Endothelial cell of umbilical vein (primary cell): ENCODE results near the gene WARS2. TPM values are rescaled to one million over a fixed set of nuclear protein-coding genes. Genes with fewer than 3 reads are reported as not detected.

Experiments
- BruUV-seq: library from RNA; stranded (reverse); fragments of 400-500 nt; replicated peaks from 2 replicates; lab custom pipeline; 2021; lab: Mats Ljungman, UMichigan
- CTCF ChIA-PET: fragments of 300-600, 350-600 bp; sonication (Branson Sonifier 250); formaldehyde crosslinking; loops from one replicate; lab custom pipeline; 2021; ENCODE audit warnings: antibody characterized with exemption, inconsistent platforms; lab: Charles Lee
- POLR2A ChIA-PET: fragments of 300-600, 350-600 bp; sonication (Branson Sonifier 250); formaldehyde crosslinking; loops from one replicate; lab custom pipeline; 2021; ENCODE audit warnings: antibody characterized with exemption, inconsistent platforms; lab: Charles Lee
- DNase-seq: peaks from one replicate; pipeline ENCODE4 v3.0.0-alpha.2; 2011; ENCODE audit warnings: low read depth, low spot score
- FAIRE-seq: peaks from 2 replicates; lab custom pipeline; 2011; peaks lifted over from hg19 to GRCh38; lab: Jason Lieb, UNC
- H2AFZ ChIP-seq: 2 replicates; pipeline ENCODE4 v1.6.0; 2012; ENCODE audit warnings: low read depth, low read length, control low read depth, inconsistent platforms
- H3K27ac ChIP-seq: 2 replicates; pipeline ENCODE4 v1.5.1; 2011; ENCODE audit warnings: low read depth, mild to moderate bottlenecking, control low read depth, low read length, moderate library complexity; ENCODE audit not compliant: insufficient read depth
- H3K27me3 ChIP-seq, 2 experiments: 2 replicates each; pipeline versions ENCODE4 v1.6.0 to v1.6.1; 2011; ENCODE audit warnings: low read length in 2 of 2, mixed read lengths in 1 of 2; ENCODE audit not compliant: control insufficient read depth in 2 of 2, insufficient read depth in 2 of 2
- H3K36me3 ChIP-seq, 2 experiments: 2 replicates in 1 of 2; 3 replicates in 1 of 2; pipeline ENCODE4 v1.5.1; 2011; ENCODE audit warnings: low read length in 2 of 2, mild to moderate bottlenecking in 1 of 2, moderate library complexity in 1 of 2; ENCODE audit not compliant: control insufficient read depth in 2 of 2, insufficient read depth in 2 of 2; ENCODE audit errors: extremely low read depth in 1 of 2
- H3K4me1 ChIP-seq: 3 replicates; pipeline ENCODE4 v1.5.1; 2011; ENCODE audit warnings: mild to moderate bottlenecking, low read length; ENCODE audit not compliant: control insufficient read depth, insufficient read depth; ENCODE audit errors: extremely low read depth
- H3K4me2 ChIP-seq: 2 replicates; pipeline ENCODE4 v1.6.1; 2011; ENCODE audit warnings: low read length, control low read depth, mixed read lengths; ENCODE audit not compliant: insufficient read depth
- H3K4me3 ChIP-seq, 3 experiments: fragments of 200-600 bp in 1 of 3; sonication (generic), shearing (Covaris generic) in 1 of 3; replicated peaks in 1 of 3; 2 replicates each; pipeline ENCODE4 v1.5.1; 2011 to 2016; ENCODE audit warnings: control low read depth in 3 of 3, low read length in 3 of 3, mild to moderate bottlenecking in 2 of 3, inconsistent platforms in 1 of 3, low read depth in 1 of 3, moderate library complexity in 1 of 3; ENCODE audit not compliant: insufficient read depth in 1 of 3
- H3K79me2 ChIP-seq: 2 replicates; pipeline ENCODE4 v1.6.0; 2012; ENCODE audit warnings: low read length, inconsistent platforms; ENCODE audit not compliant: control insufficient read depth, insufficient read depth
- H3K9ac ChIP-seq: replicated peaks from 2 replicates; pipeline ENCODE3; 2011; ENCODE audit warnings: low read length, control low read depth; ENCODE audit not compliant: insufficient read depth; ENCODE audit errors: extremely low read depth
- H3K9me1 ChIP-seq: replicated peaks from 3 replicates; pipeline ENCODE4 v1.6.0; 2011; ENCODE audit warnings: mild to moderate bottlenecking, low read length; ENCODE audit not compliant: control insufficient read depth, insufficient read depth; ENCODE audit errors: extremely low read depth
- H3K9me3 ChIP-seq: replicated peaks from 2 replicates; pipeline ENCODE4 v1.5.1; 2012; ENCODE audit warnings: low read length, inconsistent platforms; ENCODE audit not compliant: control insufficient read depth, insufficient read depth
- H4K20me1 ChIP-seq: replicated peaks from 2 replicates; pipeline ENCODE3; 2011; ENCODE audit warnings: mild to moderate bottlenecking, low read length; ENCODE audit not compliant: control insufficient read depth, insufficient read depth; ENCODE audit errors: extremely low read depth
- CTCF ChIP-seq, 2 donors: IDR thresholded peaks; 1 replicate in 1 of 2; 2 replicates in 1 of 2; pipeline ENCODE4 v1.5.1; 2011; ENCODE audit warnings: low read length in 2 of 2, mild to moderate bottlenecking in 2 of 2, moderate library complexity in 2 of 2, control low read depth in 1 of 2, inconsistent platforms in 1 of 2, low read depth in 1 of 2; ENCODE audit not compliant: insufficient read depth in 1 of 2; ENCODE audit errors: extremely low read depth in 1 of 2
- EZH2 ChIP-seq: IDR thresholded peaks from 2 replicates; pipeline ENCODE4 v1.6.1; 2012; ENCODE audit warnings: borderline replicate concordance, low read depth, mild to moderate bottlenecking, moderate library complexity, low read length, inconsistent platforms; ENCODE audit not compliant: severe bottlenecking
- FOS ChIP-seq: IDR thresholded peaks from 2 replicates; pipeline ENCODE4 v1.6.1; 2011; ENCODE audit warnings: mild to moderate bottlenecking, low read length, moderate library complexity, borderline replicate concordance; ENCODE audit not compliant: insufficient read depth
- GATA2 ChIP-seq: IDR thresholded peaks from 2 replicates; pipeline ENCODE4 v1.7.0; 2011; ENCODE audit warnings: low read depth, mild to moderate bottlenecking, moderate library complexity, mixed read lengths, low read length; ENCODE audit not compliant: insufficient read length, insufficient read depth
- JUN ChIP-seq: IDR thresholded peaks from 2 replicates; pipeline ENCODE4 v1.6.1; 2011; ENCODE audit warnings: borderline replicate concordance, low read depth; ENCODE audit not compliant: insufficient read length, insufficient read depth
- MYC ChIP-seq: IDR thresholded peaks from one replicate; pipeline ENCODE4 v1.6.1; 2011; ENCODE audit warnings: mild to moderate bottlenecking, low read depth, low read length
- POLR2A ChIP-seq: IDR thresholded peaks from 2 replicates; pipeline ENCODE4 v1.6.1; 2012; ENCODE audit warnings: low read depth, mild to moderate bottlenecking, control low read depth, low read length
- POLR2AphosphoS5 ChIP-seq: IDR thresholded peaks from 2 replicates; pipeline ENCODE4 v1.6.1; 2012; ENCODE audit warnings: low read depth, mild to moderate bottlenecking, control low read depth, low read length, moderate library complexity; ENCODE audit not compliant: insufficient read depth
- dilution Hi-C: fragments of 300-500 bp; cut with MboI; formaldehyde crosslinking; loops from one replicate; pipeline ENCODE4 v1.15.0; 2019; ENCODE audit warnings: low sequenced_read_pairs; ENCODE audit not compliant: extremely low pct_ligation_motif_present
- intact Hi-C: fragments of 100-400 bp; cut with micrococcal nuclease; formaldehyde crosslinking; loops from one replicate; pipeline ENCODE4 v1.10.0; 2022
- polyA plus RNA-seq, 4 experiments: library from polyadenylated mRNA; depleted of rRNA in 3 of 4; stranded (reverse) in 3 of 4; unstranded in 1 of 4; fragments of >200 nt; gene quantifications; 2 replicates each; pipeline versions ENCODE4 v1.2.1 to v1.2.3, GENCODE V29; 2011 to 2012; ENCODE audit warnings: missing spikeins in 1 of 4
- total RNA-seq: library from RNA; stranded (reverse); gene quantifications from 2 replicates; pipeline ENCODE4 v1.2.3, GENCODE V29; 2021
- TF ChIP-seq, protein P1 (sequence below): IDR thresholded peaks from 2 replicates; pipeline ENCODE4 v1.6.1; 2011; ENCODE audit not compliant: insufficient read depth, insufficient read length

Gene WARS2
- total and polyA plus RNA-seq, 2 donors (not counting 3 experiments of a cell fraction or from before 2014, with no cell fraction given), result 5.9 to 11.8 TPM

DNA sequence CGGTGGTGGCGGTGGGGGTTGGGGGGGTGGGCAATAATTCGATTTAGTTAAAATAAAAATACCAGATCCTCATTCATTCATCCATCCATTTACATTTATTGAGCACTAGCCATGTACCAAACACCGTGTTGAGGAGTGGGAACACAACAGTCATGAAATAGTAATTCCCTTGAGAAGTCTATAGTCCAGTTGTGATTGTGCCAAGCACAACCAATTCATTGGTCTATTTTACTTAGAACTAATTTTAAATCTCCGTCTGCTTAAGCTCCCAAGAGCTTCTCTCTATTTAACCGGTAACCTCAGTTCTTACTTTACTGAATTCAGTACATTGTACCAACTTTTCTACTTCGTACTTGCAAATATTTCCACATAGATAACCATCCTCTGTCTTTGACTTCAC lies 38.4 kb downstream of the WARS2 start:
- no peaks in the 10 kb centered on the region for H3K79me2 ChIP-seq
- no peaks in the 10 kb centered on the region for H3K9me3 ChIP-seq
- H3K4me1 ChIP-seq, result no peaks in the 10 kb centered on the region
- DNase-seq (no peak), FAIRE-seq (no peak)
- CTCF ChIA-PET, result no interaction called here
- H3K27ac ChIP-seq, result no peak overlapping the region
- dilution Hi-C loops, result no loop called here
- no peak overlapping the region for H3K4me3 ChIP-seq
- no peak overlapping the region for H3K4me2 ChIP-seq
- no peak overlapping the region for H2AFZ ChIP-seq
- H3K36me3 ChIP-seq, result no peaks in the 10 kb centered on the region
- no peak overlapping the region for H3K9ac ChIP-seq
- H4K20me1 ChIP-seq, result no peaks in the 10 kb centered on the region
- POLR2A ChIA-PET, result no interaction called here
- no peak for TF ChIP-seq POLR2A
- no peak for TF ChIP-seq GATA2
- TF ChIP-seq, protein P1, sequence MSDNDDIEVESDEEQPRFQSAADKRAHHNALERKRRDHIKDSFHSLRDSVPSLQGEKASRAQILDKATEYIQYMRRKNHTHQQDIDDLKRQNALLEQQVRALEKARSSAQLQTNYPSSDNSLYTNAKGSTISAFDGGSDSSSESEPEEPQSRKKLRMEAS, result no peak
- TF ChIP-seq CTCF (IDR thresholded peaks at IDR 0.05; ENCODE audit: extremely low read depth in 1 of 2, insufficient read depth in 1 of 2, low read depth in 1 of 2, low read length in 2 of 2), result no peak
- no peak for TF ChIP-seq EZH2
- no peak for TF ChIP-seq POLR2AphosphoS5
- TF ChIP-seq MYC, result no peak
- no peak for TF ChIP-seq FOS
- TF ChIP-seq JUN, result no peak
- intact Hi-C loops, result no loop called here
- H3K9me1 ChIP-seq, result no peaks in the 10 kb centered on the region
- no TSS peak for BruUV-seq
- H3K27me3 ChIP-seq, result no peaks in the 10 kb centered on the region
